ENCODE results near the gene FIP1L1.
A peak's percentile ranks its signal among the peaks of the same experiment; 100 is the strongest.
"Not testable (repeated sequence)": the region's sequence is repeated elsewhere in the genome, so short reads cannot be mapped to it uniquely, and the experiment has no call there.

FIP1L1 gene, protein sequence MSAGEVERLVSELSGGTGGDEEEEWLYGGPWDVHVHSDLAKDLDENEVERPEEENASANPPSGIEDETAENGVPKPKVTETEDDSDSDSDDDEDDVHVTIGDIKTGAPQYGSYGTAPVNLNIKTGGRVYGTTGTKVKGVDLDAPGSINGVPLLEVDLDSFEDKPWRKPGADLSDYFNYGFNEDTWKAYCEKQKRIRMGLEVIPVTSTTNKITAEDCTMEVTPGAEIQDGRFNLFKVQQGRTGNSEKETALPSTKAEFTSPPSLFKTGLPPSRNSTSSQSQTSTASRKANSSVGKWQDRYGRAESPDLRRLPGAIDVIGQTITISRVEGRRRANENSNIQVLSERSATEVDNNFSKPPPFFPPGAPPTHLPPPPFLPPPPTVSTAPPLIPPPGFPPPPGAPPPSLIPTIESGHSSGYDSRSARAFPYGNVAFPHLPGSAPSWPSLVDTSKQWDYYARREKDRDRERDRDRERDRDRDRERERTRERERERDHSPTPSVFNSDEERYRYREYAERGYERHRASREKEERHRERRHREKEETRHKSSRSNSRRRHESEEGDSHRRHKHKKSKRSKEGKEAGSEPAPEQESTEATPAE

DNA sequence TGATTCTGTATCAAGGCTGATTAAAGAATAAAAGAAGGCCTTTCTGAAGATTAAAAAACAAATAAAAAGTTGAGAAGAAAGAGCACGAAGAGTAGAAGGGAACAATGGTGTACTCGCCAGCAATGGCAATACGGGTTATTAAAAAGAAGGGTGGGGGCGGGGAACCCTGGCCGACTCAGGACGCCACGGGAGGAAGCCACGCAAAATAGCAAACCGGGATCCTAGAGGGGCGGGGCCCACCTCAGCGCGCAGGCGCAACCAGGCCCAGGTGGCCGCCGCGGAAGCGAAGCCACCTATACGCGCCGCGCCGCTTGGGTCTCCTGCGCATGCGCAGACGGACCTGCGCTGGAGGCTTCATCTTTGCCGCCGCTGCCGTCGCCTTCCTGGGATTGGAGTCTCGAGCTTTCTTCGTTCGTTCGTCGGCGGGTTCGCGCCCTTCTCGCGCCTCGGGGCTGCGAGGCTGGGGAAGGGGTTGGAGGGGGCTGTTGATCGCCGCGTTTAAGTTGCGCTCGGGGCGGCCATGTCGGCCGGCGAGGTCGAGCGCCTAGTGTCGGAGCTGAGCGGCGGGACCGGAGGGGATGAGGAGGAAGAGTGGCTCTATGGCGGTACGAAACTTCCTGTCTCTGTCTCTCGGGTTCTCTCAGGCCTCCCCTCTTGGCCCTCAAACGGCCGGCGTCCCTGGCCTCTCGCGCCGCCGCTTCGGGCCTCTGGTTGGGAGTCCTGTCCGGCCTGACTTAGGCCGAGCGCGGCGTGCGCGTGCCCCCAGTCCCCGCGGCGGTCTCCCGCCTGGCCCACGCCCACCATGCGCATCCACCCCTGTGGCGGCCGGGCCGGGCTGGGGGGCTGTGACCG lies at the start of gene FIP1L1:
FIP1L1 (plus strand) TSS at position 323 of the 852 bp plus-strand sequence; CDS start at position 521, 198 bp downstream.
- peak; percentile 98 for DNase-seq

DNA sequence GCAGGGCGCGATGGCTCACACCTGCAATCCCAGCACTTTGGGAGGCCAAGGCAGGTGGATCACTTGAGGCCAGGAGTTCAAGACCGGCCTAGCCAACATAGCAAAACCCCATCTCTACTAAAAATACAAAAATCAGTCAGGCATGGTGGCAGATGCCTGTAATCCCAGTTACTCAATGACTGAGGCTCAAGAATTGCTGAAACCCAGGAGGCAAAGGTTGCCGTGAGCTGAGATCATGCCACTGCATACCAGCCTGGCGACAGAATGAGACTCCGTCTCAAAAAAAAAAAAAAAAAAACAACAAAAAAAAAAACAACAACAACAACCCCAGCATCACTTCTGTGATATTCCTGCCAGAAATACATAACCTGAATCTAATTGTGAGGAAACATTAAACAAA lies 42.5 kb upstream of the FIP1L1 start:
- DNase-seq: not testable (repeated sequence)

DNA sequence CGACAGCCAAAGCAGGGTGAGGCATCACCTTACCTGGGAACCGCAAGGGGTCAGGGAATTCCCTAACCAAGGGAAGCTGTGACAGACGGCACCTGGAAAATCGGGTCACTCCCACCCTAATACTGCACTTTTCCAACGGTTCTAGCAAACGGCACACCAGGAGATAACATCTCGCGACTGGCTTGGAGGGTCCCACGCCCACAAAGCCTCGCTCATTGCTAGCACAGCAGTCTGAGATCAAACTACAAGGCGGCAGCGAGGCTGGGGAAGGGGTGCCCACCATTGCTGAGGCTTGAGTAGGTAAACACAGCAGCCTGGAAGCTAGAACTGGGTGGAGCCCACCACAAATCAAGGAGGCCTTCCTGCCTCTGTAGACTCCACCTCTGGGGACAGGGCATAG lies 37.3 kb upstream of the FIP1L1 start:
- not testable (repeated sequence) for DNase-seq

DNA sequence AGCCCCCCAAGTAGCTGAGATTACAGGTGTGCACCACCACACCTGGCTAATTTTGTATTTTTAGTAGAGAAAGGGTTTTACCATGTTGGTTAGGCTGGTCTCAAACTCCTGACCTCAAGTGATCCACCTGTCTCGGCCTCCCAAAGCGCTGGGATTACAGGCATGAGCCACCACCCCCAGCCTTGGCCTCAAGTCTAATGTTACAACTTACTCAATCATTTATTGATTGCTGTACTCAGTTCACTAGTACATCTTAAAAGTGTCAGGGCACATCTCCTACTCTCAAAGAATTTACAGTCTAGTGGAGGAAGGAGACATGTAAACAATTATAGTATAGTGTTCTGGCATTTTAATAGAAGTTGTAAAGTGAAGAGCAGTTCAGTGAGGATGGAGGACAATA lies 31.0 kb upstream of the FIP1L1 start:
- DNase-seq: not testable (repeated sequence)

DNA sequence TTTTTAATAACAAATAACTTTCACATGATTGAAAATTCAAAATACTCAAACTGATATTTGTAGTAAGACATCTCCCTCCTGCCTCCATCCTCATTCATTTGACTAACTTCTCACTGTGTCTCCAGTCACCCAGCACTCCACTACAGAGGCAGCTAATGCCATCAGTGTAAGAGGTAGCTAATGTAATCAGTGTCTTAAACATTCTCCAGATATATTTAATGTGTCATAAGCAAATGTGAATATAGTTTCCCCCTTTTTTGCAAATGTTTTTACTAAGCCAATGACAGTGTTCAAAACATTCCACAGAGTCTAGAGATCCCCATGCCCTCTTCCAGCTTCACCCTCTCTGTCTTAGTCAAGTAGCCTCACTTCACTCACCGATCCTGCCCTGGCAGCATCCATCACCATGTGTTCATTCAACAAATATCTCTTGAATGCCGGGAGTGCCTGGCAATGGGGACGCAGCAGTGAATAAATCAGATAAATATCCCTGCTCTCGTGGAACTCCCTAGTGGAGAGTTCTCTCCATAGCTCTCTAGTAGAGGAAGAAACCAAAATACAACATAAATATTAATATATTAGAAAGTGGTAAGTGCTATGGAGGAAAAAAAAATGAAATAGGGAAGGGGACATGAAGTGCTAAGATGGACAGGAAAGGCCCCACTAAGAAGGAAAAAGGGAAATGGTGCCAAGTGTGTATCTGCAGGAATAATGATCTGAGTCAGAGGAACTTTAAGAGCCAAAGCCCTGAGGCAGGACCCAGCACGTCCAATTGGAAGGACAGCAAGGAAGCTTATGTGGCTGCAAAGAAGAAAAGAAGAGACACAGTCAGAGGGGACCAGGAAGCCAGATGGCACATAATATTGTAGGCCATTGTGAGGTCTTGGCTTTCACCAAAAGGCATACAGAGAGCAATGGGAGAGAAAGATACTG lies 30.3 kb upstream of the FIP1L1 start:
- DNase-seq: no peak

DNA sequence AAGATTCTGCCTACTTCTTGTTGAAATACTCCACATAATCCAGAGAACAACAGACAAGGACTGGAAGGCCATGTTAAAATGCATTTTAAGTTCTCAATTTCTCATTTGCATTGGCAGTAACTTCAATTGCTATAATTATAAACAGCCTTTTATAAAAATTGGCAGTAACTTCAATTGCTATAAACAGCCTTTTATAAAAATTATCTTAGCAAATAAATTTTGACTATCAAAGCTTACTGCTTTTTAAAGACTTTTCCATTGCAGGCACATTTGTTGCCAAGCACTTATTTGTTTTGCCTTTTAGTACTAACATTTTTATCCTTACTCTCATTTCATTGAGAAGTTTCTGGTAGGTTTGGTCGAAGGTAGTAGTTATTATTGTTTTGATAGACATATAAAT lies 29.4 kb upstream of the FIP1L1 start:
- no peak for DNase-seq

DNA sequence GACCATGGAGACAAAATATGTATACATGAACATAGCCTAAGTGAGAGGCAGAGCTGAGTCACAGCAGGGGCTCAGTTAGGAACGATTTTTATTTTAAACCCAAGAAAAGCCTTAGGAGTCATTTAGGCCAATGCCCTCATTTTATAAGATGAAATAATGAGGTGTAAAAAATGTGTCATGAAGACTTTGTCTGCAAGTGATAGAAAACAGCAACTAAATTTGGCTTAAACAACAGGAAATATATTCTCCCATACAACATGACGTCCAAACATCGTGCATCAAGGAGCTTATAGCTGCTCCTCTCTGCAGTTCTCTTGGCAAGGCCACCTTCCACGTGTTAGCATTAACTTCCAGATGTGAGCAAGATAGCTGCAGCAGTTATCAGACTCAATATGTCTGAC lies 28.4 kb upstream of the FIP1L1 start:
- DNase-seq: no peak

DNA sequence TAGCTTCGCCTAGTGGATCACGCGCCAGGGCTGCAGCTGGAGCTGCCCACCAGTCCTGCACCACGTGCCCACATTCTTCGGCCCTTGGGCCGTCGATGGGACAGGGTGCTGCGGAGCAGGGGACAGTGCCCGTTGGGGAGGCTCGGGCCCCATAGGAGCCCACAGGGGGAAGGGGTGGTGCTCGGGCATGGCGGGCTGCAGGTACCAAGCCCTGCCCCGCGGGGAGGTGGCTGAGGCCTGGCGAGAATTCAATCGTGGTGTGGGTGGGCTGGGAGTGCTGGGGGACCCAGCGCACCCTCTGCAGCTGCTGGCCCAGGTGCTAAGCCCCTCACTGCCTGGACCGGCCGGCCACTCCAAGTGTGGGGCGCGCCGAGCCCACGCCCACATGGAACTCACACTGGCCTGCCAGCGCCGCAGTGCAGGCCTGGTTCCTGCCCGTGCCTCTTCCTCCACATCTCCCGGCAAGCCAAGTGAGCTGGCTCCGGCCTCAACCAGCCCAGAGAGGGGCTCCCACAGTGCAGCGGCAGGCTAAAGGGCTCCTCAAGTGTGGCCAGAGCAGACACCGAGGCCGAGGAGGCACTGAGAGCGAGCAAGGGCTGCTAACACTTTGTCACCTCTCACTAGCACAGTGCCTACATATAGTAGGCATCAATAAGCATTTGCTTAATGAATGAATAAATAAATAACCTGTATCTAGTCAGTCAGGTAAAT lies 23.3 kb upstream of the FIP1L1 start:
- DNase-seq: no peak

DNA sequence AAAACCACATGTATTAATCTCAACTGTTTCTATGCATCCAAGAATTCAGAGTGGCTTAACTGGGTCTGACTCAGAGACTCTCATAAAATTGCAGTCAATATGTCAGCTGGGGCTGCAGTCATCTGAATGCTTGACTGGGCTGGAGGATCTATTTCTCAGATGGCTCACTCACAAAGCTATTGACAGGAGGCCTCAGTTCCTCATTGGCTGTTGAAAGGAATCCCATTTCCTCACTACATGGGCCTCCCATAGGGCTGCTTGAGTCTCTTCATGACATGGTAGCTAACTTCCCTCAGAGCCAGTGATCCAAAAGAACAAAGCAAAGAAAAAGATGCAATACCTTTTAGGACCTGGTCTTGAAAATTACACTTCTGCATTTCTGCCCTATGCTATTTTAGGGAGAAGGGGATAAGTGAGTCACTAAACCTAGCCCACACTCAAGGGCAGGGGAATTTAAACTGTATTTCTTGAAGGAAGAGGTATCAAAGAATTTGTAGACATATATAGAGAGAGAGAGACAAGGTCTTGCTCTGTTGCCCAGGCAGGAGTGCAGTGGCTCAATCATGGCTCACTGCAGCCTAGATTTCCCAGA lies 21.4 kb upstream of the FIP1L1 start:
- DNase-seq: peak; percentile 72 to 81

DNA sequence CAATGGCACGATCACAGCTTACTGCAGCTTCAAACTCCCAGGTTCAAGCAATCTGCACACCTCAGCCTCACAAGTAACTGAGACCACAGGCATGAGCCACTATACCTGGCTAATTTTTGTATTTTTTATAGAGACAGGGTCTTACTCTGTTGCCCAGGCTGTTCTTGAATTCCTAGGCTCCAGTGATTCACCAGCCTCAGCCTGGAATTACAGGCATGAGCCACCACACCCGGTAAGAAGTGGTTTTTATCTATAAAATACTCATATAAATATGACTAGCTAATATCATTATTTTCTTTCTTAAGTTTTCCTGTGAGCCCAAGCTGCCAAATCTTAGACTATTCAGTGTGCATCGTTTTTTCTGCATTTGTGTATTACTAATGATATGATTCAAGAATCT lies 16.0 kb upstream of the FIP1L1 start:
- no peak for DNase-seq

DNA sequence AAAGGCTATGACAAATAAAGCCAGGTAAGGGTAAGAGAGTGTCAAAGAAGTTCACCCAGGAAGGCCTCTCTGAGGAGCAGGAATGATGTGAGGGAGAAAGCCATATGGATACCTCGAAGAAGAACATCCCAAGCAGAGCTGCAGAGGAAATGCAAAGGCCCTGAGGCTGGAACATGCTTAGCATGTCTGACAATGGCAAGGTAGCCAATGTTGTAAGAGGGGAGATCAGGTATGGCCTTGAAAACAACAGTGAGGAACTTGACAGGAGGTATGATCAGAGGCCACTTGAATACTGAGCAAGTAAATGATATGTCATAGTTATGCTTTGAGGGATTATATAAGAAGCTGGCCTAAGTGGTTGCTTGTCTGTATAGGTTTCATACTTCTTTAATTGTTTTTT lies 15.3 kb upstream of the FIP1L1 start:
- no peak for DNase-seq

DNA sequence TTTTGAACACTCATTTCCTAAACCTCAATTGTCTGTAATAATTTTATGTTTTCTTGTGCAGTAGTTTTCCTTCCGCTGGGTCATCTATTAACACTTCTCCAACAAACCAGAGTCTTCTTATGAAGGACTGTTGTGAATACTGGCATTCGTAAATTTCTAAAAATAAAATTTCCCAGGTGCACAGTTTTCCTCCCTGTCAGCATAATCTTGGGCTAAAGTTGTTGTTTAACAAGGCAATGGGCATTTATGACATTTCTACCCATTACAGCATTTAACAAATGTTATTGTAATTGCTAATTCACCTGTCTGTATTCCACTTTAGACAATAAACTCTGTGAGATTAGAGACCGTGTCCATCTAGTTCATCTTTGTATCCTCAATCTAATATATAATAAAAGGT lies 12.8 kb upstream of the FIP1L1 start:
- no peak for DNase-seq

DNA sequence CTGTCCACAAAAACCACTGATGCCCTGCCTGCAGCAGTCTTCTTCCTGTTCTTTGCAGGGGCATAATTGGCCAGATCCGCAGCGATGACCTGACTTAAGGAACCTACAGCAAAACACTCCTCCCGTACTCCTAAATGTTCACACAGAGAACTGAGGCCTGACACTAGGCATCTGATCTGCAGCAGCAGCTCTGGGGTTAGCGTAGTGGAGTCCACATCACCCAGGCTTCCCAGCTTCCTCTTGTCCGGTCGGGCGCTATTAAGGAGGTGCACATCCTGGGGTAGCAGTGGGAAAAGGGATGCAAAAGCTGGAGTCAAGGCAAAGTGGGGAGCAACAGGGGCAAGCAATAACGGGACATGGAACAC lies 12.3 kb upstream of the FIP1L1 start:
- peak; percentile 79 to 86 for DNase-seq

DNA sequence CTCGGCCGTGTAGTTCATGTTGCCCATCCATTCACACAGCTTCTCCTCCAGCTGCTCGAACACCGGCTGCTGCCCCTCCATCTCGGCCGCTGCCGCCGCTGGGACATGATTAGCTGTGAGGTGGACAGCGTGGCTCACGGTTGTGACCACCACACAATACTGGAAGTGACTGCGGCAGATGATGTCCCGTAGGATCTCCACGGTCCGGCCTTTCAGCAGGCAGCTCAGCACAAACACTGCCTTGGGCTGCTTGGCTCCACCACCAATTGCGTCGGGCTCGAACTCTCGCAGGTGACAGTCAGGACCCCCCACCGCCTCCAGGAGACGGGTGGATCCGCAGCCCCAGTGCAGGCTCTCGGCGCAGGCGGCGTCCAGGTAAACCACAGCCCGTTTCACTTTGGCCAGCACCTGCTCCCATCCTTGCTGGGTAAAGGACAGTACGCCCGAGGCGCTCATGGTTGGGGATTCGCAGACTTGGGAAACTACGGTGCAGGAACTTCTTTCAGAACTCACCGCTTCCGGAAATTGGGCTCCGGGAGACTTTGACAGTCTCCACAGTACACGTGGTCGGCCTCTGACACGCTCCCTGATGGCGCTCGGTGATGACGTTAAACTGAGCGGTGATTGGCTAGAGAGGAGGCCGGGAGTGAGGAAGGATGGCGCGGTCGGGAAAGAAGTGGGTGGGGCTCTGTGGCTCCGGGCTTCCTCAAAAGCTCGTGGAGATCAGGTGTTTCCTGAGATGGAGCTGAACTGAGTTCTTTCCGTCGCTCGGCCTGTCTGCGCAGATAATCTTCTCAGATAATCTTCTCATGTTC lies 11.7 kb upstream of the FIP1L1 start, which contains the start of gene SCFD2:
SCFD2 (minus strand) TSS at position 576 of the 815 bp plus-strand sequence.
- peak; percentile 100 for DNase-seq

DNA sequence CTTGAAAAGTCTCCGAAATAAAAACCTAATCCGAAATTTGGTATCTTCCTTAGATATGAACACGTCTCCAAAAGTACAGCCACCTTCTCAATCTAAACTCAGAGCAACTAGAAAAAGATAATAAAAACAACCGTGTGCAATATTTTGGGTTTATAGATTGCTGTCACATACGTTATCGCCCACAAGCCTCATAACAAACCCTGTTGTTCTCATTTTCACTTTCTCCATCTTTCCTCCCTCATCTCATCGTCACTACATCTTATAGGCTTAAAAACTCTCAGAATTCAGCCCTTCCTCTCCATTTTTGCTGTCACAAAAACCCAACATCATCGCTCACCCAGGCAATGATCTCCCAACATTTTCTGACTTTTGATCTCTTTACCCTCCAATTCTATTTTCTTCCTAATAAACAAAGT lies 11.1 kb upstream of the FIP1L1 start:
- no peak for DNase-seq

DNA sequence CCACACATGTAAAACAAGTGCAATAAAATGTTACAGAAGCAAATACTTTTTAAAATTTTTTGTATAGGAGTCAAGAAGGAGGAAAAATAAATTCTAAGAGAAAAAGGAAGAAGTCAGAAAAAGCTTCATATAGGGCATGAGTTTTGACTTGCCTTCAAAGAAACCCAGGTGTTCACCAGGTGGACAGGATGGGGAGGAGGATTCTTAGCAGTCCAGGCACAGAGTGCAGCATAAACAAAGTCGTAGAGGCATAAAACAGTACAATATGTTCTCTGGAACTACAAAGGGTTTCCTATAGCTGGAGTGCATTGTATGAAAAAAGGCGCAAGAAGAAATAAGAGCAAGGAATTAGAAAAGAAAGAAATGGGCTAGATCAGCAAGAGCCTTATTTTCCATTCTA lies 9.7 kb upstream of the FIP1L1 start:
- no peak for DNase-seq

DNA sequence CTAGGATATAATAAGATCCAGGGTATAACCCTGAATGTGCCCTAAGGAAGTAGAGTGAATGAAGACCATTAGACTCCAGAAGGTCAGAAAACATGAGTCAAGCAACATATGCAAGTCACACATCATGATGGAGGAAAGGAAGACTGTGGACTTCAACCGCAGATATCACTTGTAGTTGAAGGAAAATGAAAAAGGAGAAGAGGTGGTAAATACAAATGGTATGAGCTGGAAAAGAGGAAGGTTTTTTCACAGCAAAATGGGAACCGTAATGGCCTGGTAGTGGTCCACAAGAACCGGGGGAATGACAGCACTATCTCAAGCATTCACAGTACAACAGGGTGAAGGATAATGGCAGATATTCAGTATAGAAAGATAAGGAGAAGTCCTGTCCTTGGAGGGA lies 6.4 kb upstream of the FIP1L1 start:
- DNase-seq: no peak

DNA sequence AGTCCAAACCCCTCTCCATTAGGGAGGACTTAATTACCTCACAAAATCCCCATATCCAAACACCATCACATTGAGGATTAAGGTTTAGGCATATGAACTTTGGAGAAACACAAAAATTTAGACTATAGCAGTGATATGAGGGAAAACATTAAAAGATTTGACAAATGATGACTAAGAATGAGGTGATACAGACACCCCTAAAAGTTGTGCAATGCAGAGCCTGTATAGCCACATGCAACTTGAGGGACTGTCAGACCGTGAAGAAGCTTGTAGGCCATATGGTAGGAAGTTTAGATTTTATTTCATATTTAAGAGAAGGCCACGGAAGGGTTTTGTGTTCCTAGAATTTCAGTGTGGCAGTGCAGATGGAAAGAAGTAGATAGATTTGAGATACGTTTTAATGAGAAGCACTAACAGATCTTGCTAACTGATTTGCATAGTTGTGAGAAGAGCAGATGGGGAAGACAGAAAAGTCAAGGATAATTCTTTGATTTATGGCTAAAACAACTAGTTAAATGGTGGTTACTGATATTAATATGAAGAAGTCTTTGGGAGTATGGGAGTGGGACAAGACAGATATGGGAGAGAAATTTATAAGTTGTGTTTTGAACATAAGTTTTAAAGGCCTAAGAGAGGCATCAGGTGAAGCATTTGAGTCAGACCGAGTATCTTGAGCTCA lies 5.5 kb upstream of the FIP1L1 start:
- DNase-seq: no peak

DNA sequence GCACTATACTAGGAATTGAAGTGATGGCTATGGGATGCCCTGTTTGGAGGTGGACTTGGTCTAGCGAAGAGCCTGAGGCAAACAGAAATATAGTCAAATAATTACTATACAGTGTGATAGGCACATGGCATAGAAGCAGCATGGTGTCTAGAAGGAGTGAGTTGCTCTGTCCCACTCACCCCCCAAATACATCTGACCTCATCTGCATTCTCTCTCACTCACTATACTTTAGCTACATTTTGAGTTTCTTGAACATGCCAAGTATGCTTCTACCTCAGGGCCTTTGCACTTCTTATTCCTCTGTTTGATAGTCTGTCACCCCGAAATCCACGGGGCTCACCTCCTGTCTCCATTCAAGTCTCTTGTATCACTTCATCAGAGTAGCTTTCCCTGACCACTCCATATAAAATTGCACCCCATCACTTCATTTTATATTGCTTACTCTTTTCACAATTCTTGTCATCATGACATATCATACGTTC lies 2.6 kb upstream of the FIP1L1 start:
- no peak for DNase-seq

DNA sequence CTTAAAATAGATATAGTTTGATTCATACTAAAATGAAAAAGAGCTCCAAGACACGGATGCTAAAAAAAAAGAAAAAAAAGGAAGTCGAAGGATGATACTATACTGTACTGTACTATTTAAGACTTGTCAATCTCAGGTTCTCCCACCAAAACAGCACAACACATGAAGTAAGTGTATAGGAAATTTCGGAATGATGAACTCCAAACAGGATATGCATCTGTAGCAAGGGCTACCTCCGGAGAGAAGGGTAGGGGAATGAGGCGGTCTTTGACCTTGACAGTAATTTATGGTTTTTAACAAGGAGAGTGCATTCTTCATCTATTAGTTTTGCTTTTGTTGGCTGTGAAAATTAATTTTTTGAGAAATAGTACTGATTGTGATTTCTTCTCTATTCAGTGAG lies 541 bp upstream of the FIP1L1 start:
- DNase-seq: peak; percentile 61 to 80

All from Kasumi-1 (cell line).